ENCODE results near the gene EPS15.
"Not testable (repeated sequence)": the region's sequence is repeated elsewhere in the genome, so short reads cannot be mapped to it uniquely, and the experiment has no call there.

Gene EPS15

GRCh38 chr1:51512120-51512519 is 6.9 kb downstream of the EPS15 start:
- no peaks in the 10 kb centered on the region for H3K9me3 Mint-ChIP-seq
- DNase-seq (ENCODE audit: low spot score in 2 of 2) (no peak), ATAC-seq (no peak)
- no peak overlapping the region for H3K27ac Mint-ChIP-seq
- no peak overlapping the region for H3K4me3 Mint-ChIP-seq
- peaks cover 13% of the 10 kb centered on the region for H3K36me3 Mint-ChIP-seq
- H3K4me1 Mint-ChIP-seq = peaks cover 75% of the 10 kb centered on the region

- ATAC-seq = no peak
- Mint-ChIP-seq H3K27ac (peak overlapping the region; percentile 23), H3K4me3 (no peak overlapping the region)
These were observed 9.3 kb downstream of the EPS15 start for GRCh38 chr1:51509773-51510172.

GRCh38 chr1:51506537-51506936 is 12.5 kb downstream of the EPS15 start:
- Mint-ChIP-seq H3K27ac (peak overlapping the region; percentile 77), H3K4me1 (peaks cover 66% of the 10 kb centered on the region)

More at GRCh38 chr1:51509773-51510172, 9.3 kb downstream of the EPS15 start:
- Mint-ChIP-seq H3K36me3 (peaks cover 31% of the 10 kb centered on the region), H3K9me3 (no peaks in the 10 kb centered on the region), H3K4me1 (peaks cover 74% of the 10 kb centered on the region)
- no peak for DNase-seq (ENCODE audit: low spot score in 2 of 2)

DNA sequence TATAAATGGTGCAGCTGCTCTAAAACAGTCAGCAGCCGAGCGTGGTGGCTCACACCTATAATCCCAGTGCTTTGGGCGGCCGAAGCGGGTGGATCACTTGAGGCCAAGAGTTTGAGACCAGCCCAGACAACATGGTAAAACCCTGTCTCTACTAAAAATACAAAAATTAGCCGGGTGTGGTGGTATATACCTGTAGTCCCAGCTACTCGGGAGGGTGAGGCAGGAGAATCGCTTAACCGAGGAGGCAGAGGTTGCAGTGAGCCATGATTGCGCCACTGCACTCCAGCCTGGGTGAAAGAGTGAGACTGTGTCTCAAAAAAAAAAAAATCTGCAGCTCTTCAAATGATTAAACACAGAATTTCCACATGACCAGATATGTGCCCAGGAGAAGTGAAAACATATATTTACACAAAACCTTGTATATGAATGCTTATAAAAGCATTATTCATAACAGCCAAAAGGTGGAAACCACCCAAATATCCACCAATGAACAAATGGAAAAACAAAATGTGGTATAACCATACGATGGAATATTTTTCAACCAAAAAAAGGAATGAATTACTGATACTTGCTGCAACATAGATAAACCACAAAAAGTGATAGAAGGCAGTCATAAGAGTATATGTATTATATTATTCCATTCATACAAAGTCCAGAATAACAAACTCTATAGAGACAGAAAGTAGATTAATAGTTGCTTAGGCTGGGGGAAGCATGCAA is 14.1 kb downstream of the EPS15 start:
- DNase-seq (ENCODE audit: low spot score in 2 of 2) = peak in 1 of 2 donors; percentile 63
- peaks cover 79% of the 10 kb centered on the region for H3K36me3 Mint-ChIP-seq
- ATAC-seq = peak; percentile 79
- no peaks in the 10 kb centered on the region for H3K9me3 Mint-ChIP-seq
- H3K4me1 Mint-ChIP-seq = peaks cover 63% of the 10 kb centered on the region
- H3K4me3 Mint-ChIP-seq = peak overlapping the region; percentile 51
- H3K27ac Mint-ChIP-seq = peak overlapping the region; percentile 90

More at GRCh38 chr1:51506537-51506936, 12.5 kb downstream of the EPS15 start:
- DNase-seq (ENCODE audit: low spot score in 2 of 2) (no peak), ATAC-seq (peak; percentile 63)
- Mint-ChIP-seq H3K36me3 (peaks cover 64% of the 10 kb centered on the region), H3K9me3 (no peaks in the 10 kb centered on the region), H3K4me3 (peak overlapping the region; percentile 43)

- peak overlapping the region; percentile 93 for H3K27ac Mint-ChIP-seq
- peaks cover 70% of the 10 kb centered on the region for H3K36me3 Mint-ChIP-seq
- DNase-seq (ENCODE audit: low spot score in 2 of 2) (peak; percentile 9 to 71), ATAC-seq (peak; percentile 83)
- not testable (repeated sequence) for H3K9me3 Mint-ChIP-seq
- H3K4me1 Mint-ChIP-seq = peaks cover 53% of the 10 kb centered on the region
- peak overlapping the region; percentile 66 for H3K4me3 Mint-ChIP-seq
These were observed 17.8 kb downstream of the EPS15 start for GRCh38 chr1:51501218-51501630.

- peak overlapping the region; percentile 74 for H3K27ac Mint-ChIP-seq
- no peaks in the 10 kb centered on the region for H3K9me3 Mint-ChIP-seq
- peaks cover 60% of the 10 kb centered on the region for H3K36me3 Mint-ChIP-seq
- peaks cover 50% of the 10 kb centered on the region for H3K4me1 Mint-ChIP-seq
- no peak overlapping the region for H3K4me3 Mint-ChIP-seq
- DNase-seq (ENCODE audit: low spot score in 2 of 2) (no peak), ATAC-seq (no peak)
These were observed 19.4 kb downstream of the EPS15 start for GRCh38 chr1:51499694-51500093.

DNA sequence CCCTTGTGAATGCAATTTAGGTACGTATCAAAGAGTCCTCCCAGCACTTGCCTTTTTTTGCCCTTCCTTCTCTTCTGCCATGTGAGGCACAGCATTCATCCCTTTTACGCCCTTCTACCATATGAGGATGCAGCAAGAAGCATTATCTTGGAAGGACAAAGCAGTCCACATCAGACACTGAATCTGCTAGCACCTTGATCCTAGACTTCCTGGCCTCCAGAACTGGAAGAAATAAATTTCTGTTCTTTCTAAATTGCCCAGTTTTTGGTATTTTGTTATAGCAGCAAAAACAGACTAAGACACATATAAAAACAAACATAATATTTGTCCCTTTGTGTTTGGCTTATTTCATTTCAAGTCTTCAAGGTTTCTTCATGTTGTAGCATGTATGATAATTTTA is 20.1 kb downstream of the EPS15 start:
- Mint-ChIP-seq H3K9me3 (peaks cover under 1% of the 10 kb centered on the region), H3K27ac (peak overlapping the region; percentile 74), H3K4me1 (peaks cover 53% of the 10 kb centered on the region), H3K4me3 (no peak overlapping the region), H3K36me3 (peaks cover 52% of the 10 kb centered on the region)
- no peak for ATAC-seq
- DNase-seq (ENCODE audit: low spot score in 2 of 2) = no peak

- no peak for DNase-seq (ENCODE audit: low spot score in 2 of 2)
- Mint-ChIP-seq H3K4me3 (no peak overlapping the region), H3K4me1 (peaks cover 53% of the 10 kb centered on the region), H3K9me3 (peaks cover 3% of the 10 kb centered on the region), H3K36me3 (peaks cover 37% of the 10 kb centered on the region), H3K27ac (peak overlapping the region; percentile 16)
- ATAC-seq = no peak
These were observed 21.7 kb downstream of the EPS15 start for GRCh38 chr1:51497340-51497739.

GRCh38 chr1:51494138-51494830 is 24.8 kb downstream of the EPS15 start:
- Mint-ChIP-seq H3K27ac (peak overlapping the region; percentile 0), H3K4me3 (no peak overlapping the region), H3K4me1 (peaks cover 58% of the 10 kb centered on the region), H3K36me3 (peaks cover 13% of the 10 kb centered on the region), H3K9me3 (peaks cover 3% of the 10 kb centered on the region)
- DNase-seq (ENCODE audit: low spot score in 2 of 2) (no peak), ATAC-seq (no peak)

DNA sequence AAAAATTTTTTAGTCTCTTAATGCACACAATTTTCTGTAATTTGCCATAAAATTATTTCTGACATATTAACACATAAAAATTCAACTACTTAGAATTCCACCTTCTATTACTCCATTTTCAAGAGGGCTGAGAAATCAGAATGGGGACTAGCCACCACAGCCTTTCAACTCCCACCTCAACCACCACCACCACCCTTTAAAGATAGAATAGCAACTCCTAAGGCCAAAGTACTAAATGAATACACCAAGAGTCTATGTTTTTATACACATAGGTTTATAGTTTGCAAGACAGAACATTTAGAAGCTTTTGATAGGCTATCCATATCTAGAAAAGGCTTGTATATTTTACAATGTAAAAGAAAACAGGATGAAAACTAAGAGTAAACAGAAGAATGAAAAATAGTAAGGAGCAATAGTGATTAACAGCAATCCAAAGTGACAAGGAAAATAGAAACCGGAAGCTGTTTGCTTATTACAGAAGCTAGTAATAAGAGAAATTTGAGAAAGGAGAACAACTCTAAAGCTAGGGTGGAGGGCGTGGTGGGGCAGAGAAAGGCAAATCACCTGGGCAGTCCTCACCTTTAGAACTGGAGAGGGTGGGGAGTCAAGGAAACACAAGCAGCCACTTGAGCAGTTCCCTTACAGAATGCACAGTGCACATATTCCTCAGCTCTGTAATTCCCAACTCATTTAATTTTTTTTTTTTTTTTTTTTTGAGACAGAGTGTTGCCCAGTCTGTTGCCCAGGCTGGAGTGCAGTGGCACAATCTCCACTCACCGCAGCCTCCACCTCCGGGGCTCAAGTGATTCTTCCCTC is 27.7 kb downstream of the EPS15 start:
- ATAC-seq = peak; percentile 78
- no peak overlapping the region for H3K4me3 Mint-ChIP-seq
- DNase-seq (ENCODE audit: low spot score in 2 of 2) = no peak
- H3K4me1 Mint-ChIP-seq = peaks cover 54% of the 10 kb centered on the region
- H3K27ac Mint-ChIP-seq = peak overlapping the region; percentile 41
- H3K9me3 Mint-ChIP-seq = peaks cover 3% of the 10 kb centered on the region
- peaks cover 6% of the 10 kb centered on the region for H3K36me3 Mint-ChIP-seq

- peaks cover 3% of the 10 kb centered on the region for H3K9me3 Mint-ChIP-seq
- no peak overlapping the region for H3K4me3 Mint-ChIP-seq
- no peak for ATAC-seq
- H3K36me3 Mint-ChIP-seq = peaks cover 11% of the 10 kb centered on the region
- peaks cover 44% of the 10 kb centered on the region for H3K4me1 Mint-ChIP-seq
- no peak for DNase-seq (ENCODE audit: low spot score in 2 of 2)
- H3K27ac Mint-ChIP-seq = no peak overlapping the region
These were observed 29.6 kb downstream of the EPS15 start for GRCh38 chr1:51489472-51489871.

DNA sequence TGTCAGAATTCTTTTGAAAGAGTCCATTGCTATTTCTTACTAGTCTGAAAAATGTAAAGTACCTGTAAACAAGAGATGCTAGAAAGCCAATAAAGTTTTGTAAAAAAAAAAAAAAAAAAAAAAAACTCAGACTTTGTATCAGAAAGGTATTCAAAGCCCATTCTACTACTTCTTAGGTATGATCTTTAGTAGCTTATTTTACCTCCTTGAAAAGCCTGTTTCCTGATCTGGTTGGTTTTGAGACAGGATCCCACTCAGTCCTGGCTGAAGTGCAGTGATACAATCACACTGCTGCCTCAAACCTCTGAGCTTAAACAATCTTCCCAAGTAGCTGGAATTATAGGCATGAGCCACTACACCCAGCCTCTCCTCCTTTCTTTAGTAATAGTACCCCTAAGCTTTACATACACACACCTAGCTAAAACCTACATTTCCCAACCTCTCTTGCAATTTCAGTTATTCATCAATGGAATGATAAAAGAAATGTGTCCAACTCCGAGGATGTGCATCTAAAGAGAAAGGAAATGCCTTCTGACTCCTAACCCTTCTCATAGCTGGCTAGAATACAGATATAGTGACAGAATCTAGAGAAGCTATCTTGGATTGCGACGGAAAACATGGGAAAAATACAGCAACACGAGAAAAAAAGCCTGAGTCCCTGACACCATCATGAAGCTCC is 30.6 kb downstream of the EPS15 start:
- DNase-seq (ENCODE audit: low spot score in 2 of 2) = no peak
- peaks cover 41% of the 10 kb centered on the region for H3K4me1 Mint-ChIP-seq
- no peak overlapping the region for H3K27ac Mint-ChIP-seq
- H3K9me3 Mint-ChIP-seq = no peaks in the 10 kb centered on the region
- H3K4me3 Mint-ChIP-seq = no peak overlapping the region
- peaks cover 14% of the 10 kb centered on the region for H3K36me3 Mint-ChIP-seq
- no peak for ATAC-seq

GRCh38 chr1:51487628-51488027 is 31.4 kb downstream of the EPS15 start:
- no peak for ATAC-seq
- Mint-ChIP-seq H3K36me3 (peaks cover 16% of the 10 kb centered on the region), H3K4me3 (no peak overlapping the region), H3K27ac (no peak overlapping the region), H3K4me1 (peaks cover 45% of the 10 kb centered on the region), H3K9me3 (no peaks in the 10 kb centered on the region)
- DNase-seq (ENCODE audit: low spot score in 2 of 2) = no peak

- Mint-ChIP-seq H3K9me3 (no peaks in the 10 kb centered on the region), H3K36me3 (peaks cover 36% of the 10 kb centered on the region), H3K27ac (no peak overlapping the region), H3K4me3 (no peak overlapping the region), H3K4me1 (peaks cover 34% of the 10 kb centered on the region)
- DNase-seq (ENCODE audit: low spot score in 2 of 2) (no peak), ATAC-seq (no peak)
These were observed 34.5 kb downstream of the EPS15 start for GRCh38 chr1:51484591-51484990.

DNA sequence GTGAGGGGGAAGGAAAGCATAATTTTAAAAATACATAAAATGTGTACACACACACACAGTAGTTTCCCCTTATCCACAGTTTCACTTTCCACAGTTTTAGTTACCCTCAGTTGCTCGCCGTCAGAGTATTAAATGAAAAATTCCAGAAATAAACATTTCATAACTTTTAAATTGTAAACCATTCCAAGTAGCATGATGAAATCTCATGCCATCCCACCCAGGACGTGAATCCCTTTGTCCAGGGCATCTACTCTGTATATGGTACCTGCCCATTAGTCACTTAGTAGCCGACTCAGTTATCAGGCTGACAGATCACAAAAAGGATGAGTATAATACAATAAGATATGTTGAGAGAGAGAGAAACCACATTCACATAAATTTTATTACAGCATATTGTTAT is 36.2 kb downstream of the EPS15 start:
- Mint-ChIP-seq H3K4me1 (peaks cover 33% of the 10 kb centered on the region), H3K27ac (no peak overlapping the region), H3K4me3 (no peak overlapping the region), H3K9me3 (no peaks in the 10 kb centered on the region), H3K36me3 (peaks cover 45% of the 10 kb centered on the region)
- DNase-seq (ENCODE audit: low spot score in 2 of 2) (no peak), ATAC-seq (no peak)

Measured in stimulated activated effector memory CD8-positive, alpha-beta T cell treated with anti-CD3 and anti-CD28 coated beads, Interleukin-12 subunit alpha, Interleukin-12 subunit beta, amount 100 ng/mL, for 72 hours (primary cell).